Measurements from ENCODE around the gene PTPRCAP. TPM values are rescaled to one million over a fixed set of nuclear protein-coding genes. Genes with fewer than 3 reads are reported as not detected.

The PTPRCAP gene
- total RNA-seq, 1 experiment from 2014 or later = 0.15 TPM

- ChIA-PET CTCF (no interaction called here), POLR2A (ENCODE audit: unreplicated experiment) (no interaction called here)
- no peak overlapping the region for H3K9ac ChIP-seq (ENCODE audit: low read length)
- no peaks in the 10 kb centered on the region for H3K9me3 ChIP-seq (ENCODE audit: low read length)
- DNase-seq (no peak), ATAC-seq (no peak)
- H3K36me3 ChIP-seq (ENCODE audit: low read depth, low read length) = no peaks in the 10 kb centered on the region
- H3K27ac ChIP-seq (ENCODE audit: low read length) = no peak overlapping the region
- H3K27me3 ChIP-seq (ENCODE audit: low read length) = no peaks in the 10 kb centered on the region
- no peaks in the 10 kb centered on the region for H3F3A ChIP-seq (ENCODE audit: low read length, unreplicated experiment)
- no peaks in the 10 kb centered on the region for H3K79me2 ChIP-seq (ENCODE audit: low read length)
- H3K4me2 ChIP-seq (ENCODE audit: low read length) = no peak overlapping the region
- H3K9me2 ChIP-seq (replicated peaks; ENCODE audit: low read length) = no peaks in the 10 kb centered on the region
- intact Hi-C loops (cut with micrococcal nuclease) = no loop called here
- H3K4me1 ChIP-seq (ENCODE audit: insufficient read depth, low read length) = no peaks in the 10 kb centered on the region
- no TSS peak for BruUV-seq (replicated peaks)
- H3K4me3 ChIP-seq (ENCODE audit: low read length) = no peak overlapping the region
- H2AFZ ChIP-seq (ENCODE audit: low read length) = no peak overlapping the region
- TF ChIP-seq EZH2phosphoT487 (IDR thresholded peaks at IDR 0.05; ENCODE audit: borderline replicate concordance, low read length) (no peak), EZH2 (IDR thresholded peaks at IDR 0.05; ENCODE audit: low read length, unreplicated experiment) (no peak)
- TF ChIP-seq, protein P1, sequence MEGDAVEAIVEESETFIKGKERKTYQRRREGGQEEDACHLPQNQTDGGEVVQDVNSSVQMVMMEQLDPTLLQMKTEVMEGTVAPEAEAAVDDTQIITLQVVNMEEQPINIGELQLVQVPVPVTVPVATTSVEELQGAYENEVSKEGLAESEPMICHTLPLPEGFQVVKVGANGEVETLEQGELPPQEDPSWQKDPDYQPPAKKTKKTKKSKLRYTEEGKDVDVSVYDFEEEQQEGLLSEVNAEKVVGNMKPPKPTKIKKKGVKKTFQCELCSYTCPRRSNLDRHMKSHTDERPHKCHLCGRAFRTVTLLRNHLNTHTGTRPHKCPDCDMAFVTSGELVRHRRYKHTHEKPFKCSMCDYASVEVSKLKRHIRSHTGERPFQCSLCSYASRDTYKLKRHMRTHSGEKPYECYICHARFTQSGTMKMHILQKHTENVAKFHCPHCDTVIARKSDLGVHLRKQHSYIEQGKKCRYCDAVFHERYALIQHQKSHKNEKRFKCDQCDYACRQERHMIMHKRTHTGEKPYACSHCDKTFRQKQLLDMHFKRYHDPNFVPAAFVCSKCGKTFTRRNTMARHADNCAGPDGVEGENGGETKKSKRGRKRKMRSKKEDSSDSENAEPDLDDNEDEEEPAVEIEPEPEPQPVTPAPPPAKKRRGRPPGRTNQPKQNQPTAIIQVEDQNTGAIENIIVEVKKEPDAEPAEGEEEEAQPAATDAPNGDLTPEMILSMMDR (conservative IDR thresholded peaks at IDR 0.05; ENCODE audit: low read depth, low read length) = no peak
- H4K20me1 ChIP-seq (ENCODE audit: low read length) = no peaks in the 10 kb centered on the region
Measured at GRCh38 chr11:67457453-67457852, 20.0 kb upstream of the PTPRCAP start.

DNA sequence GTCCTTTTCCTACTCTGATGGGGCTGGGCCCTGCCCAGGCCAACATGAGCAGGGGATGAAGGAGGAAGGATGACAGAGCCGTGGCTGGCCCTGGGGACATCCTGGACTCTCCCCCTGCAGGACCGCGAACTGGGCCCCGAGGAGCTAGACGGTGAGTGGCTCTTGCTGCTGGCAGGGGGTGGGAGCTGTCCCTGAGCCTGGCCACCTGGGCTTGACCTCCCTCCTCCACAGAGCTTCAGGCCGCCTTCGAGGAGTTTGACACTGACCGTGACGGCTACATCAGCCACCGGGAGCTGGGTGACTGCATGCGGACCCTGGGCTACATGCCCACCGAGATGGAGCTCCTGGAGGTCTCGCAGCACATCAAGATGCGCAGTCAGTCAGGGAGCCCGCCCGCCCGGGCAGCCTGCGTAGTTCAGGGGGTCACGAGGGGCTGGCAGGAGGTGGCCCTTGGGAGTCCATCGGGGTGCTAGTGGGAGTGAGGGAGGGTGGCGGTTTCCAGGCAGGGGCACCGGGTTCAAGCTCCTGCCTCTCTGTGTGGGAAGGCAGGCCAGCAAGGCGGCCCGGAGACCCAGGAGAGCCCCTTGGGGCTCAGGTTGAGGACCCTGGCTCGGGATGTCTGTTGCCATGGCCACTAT, 18.7 kb upstream of the PTPRCAP start:
- ATAC-seq (no peak), DNase-seq (no peak)
- Histone ChIP-seq H3K4me2 (ENCODE audit: low read length) (no peak overlapping the region), H3K36me3 (ENCODE audit: low read depth, low read length) (no peaks in the 10 kb centered on the region), H3K79me2 (ENCODE audit: low read length) (no peaks in the 10 kb centered on the region), H3K9ac (ENCODE audit: low read length) (no peak overlapping the region), H3K9me3 (ENCODE audit: low read length) (no peaks in the 10 kb centered on the region), H3K4me1 (ENCODE audit: insufficient read depth, low read length) (no peaks in the 10 kb centered on the region), H3F3A (ENCODE audit: low read length, unreplicated experiment) (no peaks in the 10 kb centered on the region), H4K20me1 (ENCODE audit: low read length) (no peaks in the 10 kb centered on the region), H3K27ac (ENCODE audit: low read length) (no peak overlapping the region), H2AFZ (ENCODE audit: low read length) (no peak overlapping the region), H3K9me2 (replicated peaks; ENCODE audit: low read length) (no peaks in the 10 kb centered on the region), H3K4me3 (ENCODE audit: low read length) (no peak overlapping the region), H3K27me3 (ENCODE audit: low read length) (no peaks in the 10 kb centered on the region)
- intact Hi-C loops (cut with micrococcal nuclease) = no loop called here
- ChIA-PET POLR2A (ENCODE audit: unreplicated experiment) (interaction anchor here (0.6 kb wide), 1 partner anchor 55 kb away, joined by 3 read pairs; the partner anchor contains the start of gene PPP1CA), CTCF (no interaction called here)
- BruUV-seq (replicated peaks) = no TSS peak
- TF ChIP-seq EZH2phosphoT487 (IDR thresholded peaks at IDR 0.05; ENCODE audit: borderline replicate concordance, low read length) = no peak
- TF ChIP-seq, protein P1 (conservative IDR thresholded peaks at IDR 0.05; ENCODE audit: low read depth, low read length) = no peak
- TF ChIP-seq EZH2 (IDR thresholded peaks at IDR 0.05; ENCODE audit: low read length, unreplicated experiment) = no peak

DNA sequence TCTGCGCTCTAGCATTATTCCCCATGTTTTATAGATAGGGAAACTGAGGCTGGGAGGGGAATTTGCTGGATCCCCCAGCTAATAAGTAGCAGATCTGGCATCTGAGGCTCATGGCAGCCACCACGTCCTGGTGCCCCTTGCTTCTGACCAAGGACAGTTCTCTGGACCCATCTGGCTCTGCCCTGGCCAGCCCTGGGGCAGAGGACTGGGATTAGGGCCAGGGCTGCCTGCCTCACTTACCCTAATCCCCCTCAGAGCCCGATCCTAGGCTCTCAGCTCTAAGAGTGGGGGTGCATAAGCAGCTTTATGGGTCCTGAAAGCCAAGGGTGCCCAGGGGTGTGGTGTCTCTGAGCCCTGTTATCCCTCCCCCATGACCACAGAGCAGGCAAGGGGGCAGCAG, 17.6 kb upstream of the PTPRCAP start, which contains the start of gene CABP4:
Gene CABP4 (plus strand): TSS at position 301 of the 400 bp plus-strand sequence. CDS start 70 bp downstream, at position 371.
- no peak within 1 kb of the TSS for H3K9ac ChIP-seq (ENCODE audit: low read length)
- H3K27ac ChIP-seq (ENCODE audit: low read length) = no peak within 1 kb of the TSS
- no peaks in the 10 kb centered on the region for H3K79me2 ChIP-seq (ENCODE audit: low read length)
- H3K4me1 ChIP-seq (ENCODE audit: insufficient read depth, low read length) = no peaks in the 10 kb centered on the region
- no TSS peak for BruUV-seq (replicated peaks)
- H3F3A ChIP-seq (ENCODE audit: low read length, unreplicated experiment) = no peaks in the 10 kb centered on the region
- no peak within 1 kb of the TSS for H2AFZ ChIP-seq (ENCODE audit: low read length)
- ATAC-seq (no peak), DNase-seq (no peak)
- H3K4me3 ChIP-seq (ENCODE audit: low read length) = no peak within 1 kb of the TSS
- H3K9me2 ChIP-seq (replicated peaks; ENCODE audit: low read length) = no peaks in the 10 kb centered on the region
- H3K9me3 ChIP-seq (ENCODE audit: low read length) = no peaks in the 10 kb centered on the region
- H3K4me2 ChIP-seq (ENCODE audit: low read length) = no peak within 1 kb of the TSS
- H3K36me3 ChIP-seq (ENCODE audit: low read depth, low read length) = no peaks in the 10 kb centered on the region
- CTCF ChIA-PET = no interaction called here
- H3K27me3 ChIP-seq (ENCODE audit: low read length) = no peaks in the 10 kb centered on the region
- POLR2A ChIA-PET (ENCODE audit: unreplicated experiment) = no interaction called here
- intact Hi-C loops (cut with micrococcal nuclease) = no loop called here
- TF ChIP-seq EZH2phosphoT487 (IDR thresholded peaks at IDR 0.05; ENCODE audit: borderline replicate concordance, low read length) (no peak), EZH2 (IDR thresholded peaks at IDR 0.05; ENCODE audit: low read length, unreplicated experiment) (no peak)
- TF ChIP-seq, protein P1 (conservative IDR thresholded peaks at IDR 0.05; ENCODE audit: low read depth, low read length) = no peak
- no peaks in the 10 kb centered on the region for H4K20me1 ChIP-seq (ENCODE audit: low read length)
